ENCODE measurements around the gene IL20RA. TPM values are rescaled to one million over a fixed set of nuclear protein-coding genes. Genes with fewer than 3 reads are reported as not detected.

IL20RA gene
- total RNA-seq, 4 donors from 2014 or later, result 0.47 to 2.5 (median 1.7) TPM; not detected in 1

GRCh38 chr6:137046871-137047412 is 2.2 kb upstream of the IL20RA start:
- no peak overlapping the region for H3K27ac ChIP-seq

GRCh38 chr6:137045222-137045789 is 541 bp upstream of the IL20RA start:
- Histone ChIP-seq H3K9me3 (no peaks in the 10 kb centered on the region), H3K4me3 (peak overlapping the region in 2 of 4 donors; percentile 78 to 94), H3K36me3 (no peaks in the 10 kb centered on the region), H3K4me1 (no peaks in the 10 kb centered on the region), H3K27me3 (no peaks in the 10 kb centered on the region), H3K27ac (no peak overlapping the region)
- no peak for TF ChIP-seq CTCF (IDR thresholded peaks at IDR 0.05)
- no peak for TF ChIP-seq POLR2A (IDR thresholded peaks at IDR 0.05)
- DNase-seq, result no peak

More at GRCh38 chr6:137046871-137047412, 2.2 kb upstream of the IL20RA start:
- H3K4me1 ChIP-seq, result no peaks in the 10 kb centered on the region
- no peaks in the 10 kb centered on the region for H3K36me3 ChIP-seq
- H3K9me3 ChIP-seq, result no peaks in the 10 kb centered on the region
- no peaks in the 10 kb centered on the region for H3K27me3 ChIP-seq
- TF ChIP-seq POLR2A (IDR thresholded peaks at IDR 0.05) (no peak), CTCF (IDR thresholded peaks at IDR 0.05) (no peak)
- DNase-seq, result no peak
- H3K4me3 ChIP-seq, result no peak overlapping the region

GRCh38 chr6:137043710-137044365 is 927 bp downstream of the IL20RA start:
- H3K4me3 ChIP-seq, result peak overlapping the region; percentile 49 to 94 (median 66)
- no peaks in the 10 kb centered on the region for H3K27me3 ChIP-seq
- no peaks in the 10 kb centered on the region for H3K9me3 ChIP-seq
- DNase-seq, result no peak
- peak overlapping the region in 1 of 4 donors; percentile 25 for H3K27ac ChIP-seq
- H3K4me1 ChIP-seq, result no peaks in the 10 kb centered on the region
- TF ChIP-seq CTCF (IDR thresholded peaks at IDR 0.05), result no peak
- no peak for TF ChIP-seq POLR2A (IDR thresholded peaks at IDR 0.05)
- no peaks in the 10 kb centered on the region for H3K36me3 ChIP-seq

- Histone ChIP-seq H3K36me3 (no peaks in the 10 kb centered on the region), H3K4me3 (no peak overlapping the region), H3K27ac (no peak overlapping the region), H3K9me3 (no peaks in the 10 kb centered on the region), H3K4me1 (no peaks in the 10 kb centered on the region), H3K27me3 (no peaks in the 10 kb centered on the region)
- TF ChIP-seq CTCF (IDR thresholded peaks at IDR 0.05), result peak in 3 of 6 experiments; percentile 10 to 19 (median 13)
- no peak for TF ChIP-seq POLR2A (IDR thresholded peaks at IDR 0.05)
- no peak for DNase-seq
These were observed 4.4 kb downstream of the IL20RA start for GRCh38 chr6:137040393-137040792.

- no peaks in the 10 kb centered on the region for H3K36me3 ChIP-seq
- no peak overlapping the region for H3K27ac ChIP-seq
- H3K27me3 ChIP-seq, result no peaks in the 10 kb centered on the region
- TF ChIP-seq CTCF (IDR thresholded peaks at IDR 0.05) (no peak), POLR2A (IDR thresholded peaks at IDR 0.05) (no peak)
- H3K9me3 ChIP-seq, result no peaks in the 10 kb centered on the region
- DNase-seq, result no peak
- no peak overlapping the region for H3K4me3 ChIP-seq
- H3K4me1 ChIP-seq, result no peaks in the 10 kb centered on the region
These were observed 5.8 kb downstream of the IL20RA start for GRCh38 chr6:137039010-137039409.
